Measurements from ENCODE around the gene SORCS2. TPM values are rescaled to one million over a fixed set of nuclear protein-coding genes. Genes with fewer than 3 reads are reported as not detected.

Gene SORCS2
- total and polyA plus RNA-seq, 2 of the 4 experiments (the other 2 are of a cell fraction), result 0.36 to 0.62 TPM

DNA sequence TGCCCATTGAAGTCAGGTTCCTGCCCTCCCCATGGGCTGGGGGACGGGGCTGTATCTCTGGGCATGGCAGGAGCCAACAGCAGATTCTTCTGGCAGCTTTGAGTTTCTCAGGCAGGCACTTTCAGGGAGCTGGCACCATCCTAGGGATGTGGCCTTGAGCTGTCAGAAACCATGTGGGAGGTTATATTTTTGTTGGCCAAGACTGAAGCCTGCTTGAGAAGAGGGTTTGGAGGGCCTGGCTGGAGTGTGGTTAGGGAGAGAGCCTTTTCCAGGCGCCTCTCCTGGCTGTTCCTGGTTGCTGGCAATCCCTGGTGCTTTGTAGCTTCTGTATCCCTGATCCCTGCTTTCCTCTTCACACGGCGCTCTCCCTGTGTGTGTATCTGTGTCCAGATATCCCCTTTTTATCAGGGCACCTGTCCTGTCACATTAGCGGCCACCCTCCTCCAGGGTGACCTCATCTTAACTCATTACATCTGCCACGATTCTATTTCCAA, 30.6 kb upstream of the SORCS2 start:
- Histone ChIP-seq H3K4me1 (ENCODE audit: control insufficient read depth, insufficient read depth, low read length) (no peaks in the 10 kb centered on the region), H3K23ac (ENCODE audit: low read depth, low read length) (no peak overlapping the region), H3K27ac (ENCODE audit: insufficient read depth, low read length) (no peak overlapping the region), H3K79me1 (ENCODE audit: low read depth in 1 of 2, low read length in 2 of 2) (no peaks in the 10 kb centered on the region), H4K91ac (ENCODE audit: insufficient read depth, low read depth, low read length) (no peak overlapping the region), H4K5ac (ENCODE audit: low read depth, low read length) (no peak overlapping the region), H3K9me3 (ENCODE audit: control insufficient read depth, insufficient read depth, low read length) (no peaks in the 10 kb centered on the region), H2AFZ (replicated peaks; ENCODE audit: low read length, poor library complexity) (no peak overlapping the region), H2BK5ac (ENCODE audit: low read depth, low read length, poor library complexity, severe bottlenecking) (no peak overlapping the region), H3K14ac (replicated peaks; ENCODE audit: low read depth, low read length) (no peak overlapping the region), H2BK120ac (ENCODE audit: low read depth, low read length) (no peak overlapping the region), H3K9me1 (ENCODE audit: insufficient read depth, low read length) (no peaks in the 10 kb centered on the region), H3K4ac (ENCODE audit: low read depth, low read length) (no peak overlapping the region), H2AK5ac (ENCODE audit: low read depth, low read length) (no peak overlapping the region), H2BK20ac (ENCODE audit: low read depth, low read length) (no peak overlapping the region), H3K56ac (ENCODE audit: extremely low read depth, insufficient read depth, low read length) (no peak overlapping the region), H3K4me2 (ENCODE audit: low read depth, low read length) (no peak overlapping the region), H4K8ac (ENCODE audit: low read depth in 2 of 2, low read length in 2 of 2) (no peak overlapping the region), H3K36me3 (ENCODE audit: control insufficient read depth, insufficient read depth, low read length) (no peaks in the 10 kb centered on the region), H3K9ac (ENCODE audit: low read depth, low read length) (no peak overlapping the region), H3K18ac (ENCODE audit: low read depth, low read length) (no peak overlapping the region), H2AK9ac (replicated peaks; ENCODE audit: low read depth, low read length, poor library complexity) (no peak overlapping the region), H2BK15ac (ENCODE audit: low read depth, low read length) (no peak overlapping the region), H4K20me1 (ENCODE audit: insufficient read depth, low read length) (no peaks in the 10 kb centered on the region), H3K4me3 (ENCODE audit: insufficient read depth, low read depth, low read length) (no peak overlapping the region), H3K27me3 (ENCODE audit: control insufficient read depth, insufficient read depth, low read length) (peaks cover 27% of the 10 kb centered on the region; the same call in 1 of the 2 replicates)
- ChIA-PET CTCF (no interaction called here), POLR2A (ENCODE audit: unreplicated experiment) (no interaction called here)
- dilution Hi-C loops (cut with HindIII; ENCODE audit: low sequenced_read_pairs, unreplicated experiment) (no loop called here), intact Hi-C loops (cut with micrococcal nuclease) (no loop called here), in situ Hi-C loops (cut with MboI; ENCODE audit: low sequenced_read_pairs) (no loop called here)
- ATAC-seq (ENCODE audit: low read depth) (no peak), DNase-seq (no peak)
- WGBS, 2 experiments (ENCODE audit: extremely low coverage in 2 of 2, insufficient read length in 1 of 2), result no CpG with 5 or more reads among the region's 6 CpGs
- no TSS peak for BruUV-seq (replicated peaks)
- no peak for TF ChIP-seq FOS (IDR thresholded peaks at IDR 0.05; ENCODE audit: low read depth, low read length)
- TF ChIP-seq POLR2A (IDR thresholded peaks at IDR 0.05; ENCODE audit: low read depth, low read length), result no peak
- no peak for TF ChIP-seq MXI1 (IDR thresholded peaks at IDR 0.05; ENCODE audit: borderline replicate concordance, low read depth, low read length)
- TF ChIP-seq RCOR1 (IDR thresholded peaks at IDR 0.05; ENCODE audit: insufficient replicate concordance, low read length), result no peak
- no peak for TF ChIP-seq RAD21 (IDR thresholded peaks at IDR 0.05; ENCODE audit: low read length)
- no peak for TF ChIP-seq MAZ (IDR thresholded peaks at IDR 0.05; ENCODE audit: borderline replicate concordance, low read depth, low read length)
- TF ChIP-seq, protein P1, sequence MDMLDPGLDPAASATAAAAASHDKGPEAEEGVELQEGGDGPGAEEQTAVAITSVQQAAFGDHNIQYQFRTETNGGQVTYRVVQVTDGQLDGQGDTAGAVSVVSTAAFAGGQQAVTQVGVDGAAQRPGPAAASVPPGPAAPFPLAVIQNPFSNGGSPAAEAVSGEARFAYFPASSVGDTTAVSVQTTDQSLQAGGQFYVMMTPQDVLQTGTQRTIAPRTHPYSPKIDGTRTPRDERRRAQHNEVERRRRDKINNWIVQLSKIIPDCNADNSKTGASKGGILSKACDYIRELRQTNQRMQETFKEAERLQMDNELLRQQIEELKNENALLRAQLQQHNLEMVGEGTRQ (IDR thresholded peaks at IDR 0.05; ENCODE audit: low read depth, low read length), result no peak
- TF ChIP-seq, protein P2, sequence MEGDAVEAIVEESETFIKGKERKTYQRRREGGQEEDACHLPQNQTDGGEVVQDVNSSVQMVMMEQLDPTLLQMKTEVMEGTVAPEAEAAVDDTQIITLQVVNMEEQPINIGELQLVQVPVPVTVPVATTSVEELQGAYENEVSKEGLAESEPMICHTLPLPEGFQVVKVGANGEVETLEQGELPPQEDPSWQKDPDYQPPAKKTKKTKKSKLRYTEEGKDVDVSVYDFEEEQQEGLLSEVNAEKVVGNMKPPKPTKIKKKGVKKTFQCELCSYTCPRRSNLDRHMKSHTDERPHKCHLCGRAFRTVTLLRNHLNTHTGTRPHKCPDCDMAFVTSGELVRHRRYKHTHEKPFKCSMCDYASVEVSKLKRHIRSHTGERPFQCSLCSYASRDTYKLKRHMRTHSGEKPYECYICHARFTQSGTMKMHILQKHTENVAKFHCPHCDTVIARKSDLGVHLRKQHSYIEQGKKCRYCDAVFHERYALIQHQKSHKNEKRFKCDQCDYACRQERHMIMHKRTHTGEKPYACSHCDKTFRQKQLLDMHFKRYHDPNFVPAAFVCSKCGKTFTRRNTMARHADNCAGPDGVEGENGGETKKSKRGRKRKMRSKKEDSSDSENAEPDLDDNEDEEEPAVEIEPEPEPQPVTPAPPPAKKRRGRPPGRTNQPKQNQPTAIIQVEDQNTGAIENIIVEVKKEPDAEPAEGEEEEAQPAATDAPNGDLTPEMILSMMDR (conservative IDR thresholded peaks at IDR 0.05; ENCODE audit: low read depth, low read length), result no peak
- TF ChIP-seq CHD1 (IDR thresholded peaks at IDR 0.05; ENCODE audit: low read depth, low read length), result no peak
- no peak for TF ChIP-seq MAFK (IDR thresholded peaks at IDR 0.05; ENCODE audit: low read depth, low read length)
- TF ChIP-seq CEBPB (IDR thresholded peaks at IDR 0.05; ENCODE audit: low read depth, low read length), result no peak
- no peak for TF ChIP-seq NFE2L2 (IDR thresholded peaks at IDR 0.05; ENCODE audit: low read depth, low read length)
